Thoracic aorta (tissue), 2 donors: ENCODE data around the gene AUTS2. TPM values are rescaled to one million over a fixed set of nuclear protein-coding genes. Genes with fewer than 3 reads are reported as not detected.

ENCODE experiments used
- ATAC-seq: fragments of 150-250 bp; one replicate; pipeline ENCODE4 v1.8.0; 2017; ENCODE audit warnings: low read depth; ENCODE audit not compliant: insufficient number of reproducible peaks, low FRiP score
- DNase-seq: peaks from one replicate; pipeline ENCODE4 v3.0.0-alpha.2; 2020; ENCODE audit warnings: low spot score
- H3K27ac ChIP-seq, 2 donors: fragments of 200-600 bp; sonication (generic); 1 replicate in 1 of 2; 2 replicates in 1 of 2; pipeline ENCODE4 v1.5.1; 2016; ENCODE audit warnings: mild to moderate bottlenecking in 2 of 2, moderate library complexity in 2 of 2
- H3K27me3 ChIP-seq: fragments of 200-600 bp; sonication (generic); replicated peaks from 2 replicates; pipeline ENCODE4 v1.6.0; 2016; ENCODE audit warnings: mild to moderate bottlenecking; ENCODE audit not compliant: insufficient read depth
- H3K36me3 ChIP-seq: fragments of 200-600 bp; sonication (generic); one replicate; pipeline ENCODE4 v1.5.1; 2016
- H3K4me1 ChIP-seq, 2 donors: fragments of 200-600 bp; sonication (generic); 1 replicate in 1 of 2; 2 replicates in 1 of 2; pipeline versions ENCODE4 v1.5.1 to v1.6.0; 2016; ENCODE audit warnings: low read depth in 2 of 2, mild to moderate bottlenecking in 1 of 2; ENCODE audit not compliant: control insufficient read depth in 1 of 2
- H3K4me3 ChIP-seq: fragments of 200-600 bp; sonication (generic); 2 replicates; pipeline ENCODE4 v1.5.1; 2016; ENCODE audit warnings: mild to moderate bottlenecking
- H3K9me3 ChIP-seq: fragments of 200-600 bp; sonication (generic); 2 replicates; pipeline ENCODE4 v1.5.1; 2016
- total RNA-seq, 2 donors: library from RNA; depleted of rRNA; stranded (reverse); fragments of >200 nt; gene quantifications; one replicate each; pipeline versions ENCODE4 v1.1.0 to v1.2.3, GENCODE V29; 2016
- TF ChIP-seq, protein P1 (sequence below): fragments of 200-600 bp; sonication (generic); IDR thresholded peaks from one replicate; pipeline ENCODE4 v1.5.1; 2019; ENCODE audit warnings: antibody characterized with exemption

The AUTS2 gene
- total RNA-seq, 2 donors from 2014 or later: 49.4 to 101 TPM

DNA sequence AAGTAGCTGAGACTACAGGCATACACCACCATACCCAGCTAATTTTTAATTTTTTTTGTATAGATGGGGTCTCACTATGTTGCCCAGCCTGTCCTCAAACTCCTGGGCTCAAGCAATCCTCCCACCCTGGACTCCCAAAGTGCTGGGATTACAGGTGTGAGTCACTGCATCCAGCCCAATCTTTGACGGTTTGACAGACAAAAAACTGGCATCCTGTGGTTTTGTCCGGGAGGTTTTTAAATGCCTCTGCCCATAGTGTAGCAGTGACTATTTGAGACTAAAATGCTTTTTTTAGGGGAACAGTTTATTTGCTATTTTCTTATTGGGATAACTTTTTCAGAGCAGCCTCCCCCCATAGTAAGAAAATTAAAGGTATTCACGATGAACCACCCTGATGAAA, 1010.0 kb downstream of the AUTS2 start:
- TF ChIP-seq, protein P1, sequence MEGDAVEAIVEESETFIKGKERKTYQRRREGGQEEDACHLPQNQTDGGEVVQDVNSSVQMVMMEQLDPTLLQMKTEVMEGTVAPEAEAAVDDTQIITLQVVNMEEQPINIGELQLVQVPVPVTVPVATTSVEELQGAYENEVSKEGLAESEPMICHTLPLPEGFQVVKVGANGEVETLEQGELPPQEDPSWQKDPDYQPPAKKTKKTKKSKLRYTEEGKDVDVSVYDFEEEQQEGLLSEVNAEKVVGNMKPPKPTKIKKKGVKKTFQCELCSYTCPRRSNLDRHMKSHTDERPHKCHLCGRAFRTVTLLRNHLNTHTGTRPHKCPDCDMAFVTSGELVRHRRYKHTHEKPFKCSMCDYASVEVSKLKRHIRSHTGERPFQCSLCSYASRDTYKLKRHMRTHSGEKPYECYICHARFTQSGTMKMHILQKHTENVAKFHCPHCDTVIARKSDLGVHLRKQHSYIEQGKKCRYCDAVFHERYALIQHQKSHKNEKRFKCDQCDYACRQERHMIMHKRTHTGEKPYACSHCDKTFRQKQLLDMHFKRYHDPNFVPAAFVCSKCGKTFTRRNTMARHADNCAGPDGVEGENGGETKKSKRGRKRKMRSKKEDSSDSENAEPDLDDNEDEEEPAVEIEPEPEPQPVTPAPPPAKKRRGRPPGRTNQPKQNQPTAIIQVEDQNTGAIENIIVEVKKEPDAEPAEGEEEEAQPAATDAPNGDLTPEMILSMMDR: no peak
- no peaks in the 10 kb centered on the region for H3K36me3 ChIP-seq
- DNase-seq: no peak
- no peak overlapping the region for H3K27ac ChIP-seq
- H3K4me1 ChIP-seq: no peaks in the 10 kb centered on the region
- H3K27me3 ChIP-seq: no peaks in the 10 kb centered on the region
- no peak overlapping the region for H3K4me3 ChIP-seq
- ATAC-seq: no peak
- no peaks in the 10 kb centered on the region for H3K9me3 ChIP-seq

- no peaks in the 10 kb centered on the region for H3K27me3 ChIP-seq
- DNase-seq: no peak
- ATAC-seq: no peak
- H3K9me3 ChIP-seq: no peaks in the 10 kb centered on the region
- H3K4me3 ChIP-seq: no peak overlapping the region
- H3K4me1 ChIP-seq: peaks cover 0 to 14% of the 10 kb centered on the region in 2 donors
- no peaks in the 10 kb centered on the region for H3K36me3 ChIP-seq
- TF ChIP-seq, protein P1: no peak
- no peak overlapping the region for H3K27ac ChIP-seq
These were observed 1014.5 kb downstream of the AUTS2 start for GRCh38 chr7:70612811-70613210.

- TF ChIP-seq, protein P1: no peak
- Histone ChIP-seq H3K27me3 (no peaks in the 10 kb centered on the region), H3K36me3 (no peaks in the 10 kb centered on the region), H3K4me1 (peaks cover 0 to 14% of the 10 kb centered on the region in 2 donors), H3K27ac (no peak overlapping the region), H3K4me3 (peak overlapping the region; percentile 48), H3K9me3 (no peaks in the 10 kb centered on the region)
- ATAC-seq (no peak), DNase-seq (peak; percentile 46)
These were observed 1016.2 kb downstream of the AUTS2 start for GRCh38 chr7:70614237-70615045.

DNA sequence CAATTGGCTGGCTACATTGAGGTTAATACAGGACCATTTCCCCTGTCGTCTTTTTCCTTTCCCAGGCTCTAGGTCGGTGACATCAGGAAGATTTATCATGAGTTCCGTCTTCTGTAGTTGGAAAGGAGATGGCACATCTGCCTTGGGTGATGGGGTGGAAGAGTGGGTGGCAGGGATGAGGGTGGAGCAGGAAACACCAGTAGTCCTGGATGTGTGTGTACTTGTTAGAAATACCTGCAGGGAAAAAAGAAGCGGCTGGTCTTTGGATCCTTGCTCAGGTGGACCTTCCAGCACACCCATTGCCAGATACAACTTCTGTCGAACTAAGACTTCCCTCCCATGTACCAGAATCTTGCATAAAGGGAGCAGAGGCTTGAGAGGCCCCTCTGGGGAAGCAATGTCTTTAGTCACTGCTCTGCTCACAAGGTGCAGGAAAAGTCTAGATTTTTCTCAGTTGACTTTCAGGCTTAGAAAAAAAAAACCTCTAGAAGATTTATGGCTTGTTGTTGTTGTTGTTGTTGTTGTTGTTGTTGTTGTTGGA, 1016.9 kb downstream of the AUTS2 start:
- no peak for ATAC-seq
- peak overlapping the region; percentile 48 for H3K4me3 ChIP-seq

GRCh38 chr7:70616211-70616610, 1017.9 kb downstream of the AUTS2 start:
- Histone ChIP-seq H3K4me3 (no peak overlapping the region), H3K9me3 (no peaks in the 10 kb centered on the region), H3K27me3 (no peaks in the 10 kb centered on the region), H3K36me3 (no peaks in the 10 kb centered on the region), H3K27ac (no peak overlapping the region), H3K4me1 (peaks cover 0 to 14% of the 10 kb centered on the region in 2 donors)
- TF ChIP-seq, protein P1: no peak
- ATAC-seq: no peak
- DNase-seq: no peak

More for the DNA sequence above, 1016.9 kb downstream of the AUTS2 start:
- no peak for DNase-seq
- Histone ChIP-seq H3K27ac (no peak overlapping the region), H3K27me3 (no peaks in the 10 kb centered on the region), H3K9me3 (no peaks in the 10 kb centered on the region), H3K36me3 (no peaks in the 10 kb centered on the region), H3K4me1 (peaks cover 0 to 14% of the 10 kb centered on the region in 2 donors)
- TF ChIP-seq, protein P1: no peak
